HepG2 (cell line): ENCODE results near the gene GAL3ST2. TPM values are rescaled to one million over a fixed set of nuclear protein-coding genes. Genes with fewer than 3 reads are reported as not detected.
"Not testable (repeated sequence)": the region's sequence is repeated elsewhere in the genome, so short reads cannot be mapped to it uniquely, and the experiment has no call there.

Experiments
- ATAC-seq: fragments of 200-7000 bp; cut with Tn5 transposase; 3 replicates; pipeline ENCODE4 v1.9.1; 2020; ENCODE audit warnings: mild to moderate bottlenecking, moderate library complexity
- BruUV-seq: library from RNA; stranded (reverse); fragments of 400-500 nt; replicated peaks from 2 replicates; lab custom pipeline; 2021; lab: Mats Ljungman, UMichigan
- CTCF ChIA-PET: fragments of 300-600 bp; formaldehyde crosslinking; extraction: SDS; loops from one replicate; lab custom pipeline; 2021; ENCODE audit warnings: low total read pairs, inconsistent platforms, low intra/inter-chr PET ratio; lab: Yijun Ruan, JAX
- POLR2A ChIA-PET: fragments of 350-600 bp; sonication (Branson Sonifier 250); formaldehyde crosslinking; loops from one replicate; lab custom pipeline; 2020; ENCODE audit warnings: antibody characterized with exemption, inconsistent platforms; lab: Yijun Ruan, JAX
- DNase-seq: peaks from one replicate; pipeline ENCODE4 v3.0.0-alpha.2; 2015; ENCODE audit warnings: low spot score
- FAIRE-seq: peaks from 3 replicates; lab custom pipeline; 2011; peaks lifted over from hg19 to GRCh38; lab: Jason Lieb, UNC
- H2AFZ ChIP-seq: one replicate; pipeline ENCODE4 v1.6.1; 2011; ENCODE audit warnings: low read length, inconsistent platforms
- H3K27ac ChIP-seq: fragments of 300-600 bp; 3 replicates; pipeline ENCODE4 v1.8.0; 2011; ENCODE audit warnings: mixed run types, mild to moderate bottlenecking, mixed read lengths, low read length, inconsistent platforms; ENCODE audit not compliant: insufficient read depth; ENCODE audit errors: extremely low read length
- H3K27me3 ChIP-seq, 2 experiments: fragments of 200-600 bp in 1 of 2; 2 replicates in 1 of 2; 3 replicates in 1 of 2; pipeline versions ENCODE4 v1.6.0 to v1.8.0; 2011; ENCODE audit warnings: low read length in 2 of 2, mild to moderate bottlenecking in 2 of 2, moderate library complexity in 2 of 2, inconsistent platforms in 1 of 2; ENCODE audit not compliant: insufficient read depth in 2 of 2, control insufficient read depth in 1 of 2
- H3K36me3 ChIP-seq, 2 experiments: fragments of 200-600 bp in 1 of 2; replicated peaks in 1 of 2; 2 replicates in 1 of 2; 3 replicates in 1 of 2; pipeline versions ENCODE4 v1.5.1 to v1.8.0; 2011; ENCODE audit warnings: low read length in 2 of 2, inconsistent platforms in 1 of 2; ENCODE audit not compliant: insufficient read depth in 2 of 2, control insufficient read depth in 1 of 2
- H3K4me1 ChIP-seq: 2 replicates; pipeline ENCODE4 v1.5.1; 2012; ENCODE audit warnings: low read length, inconsistent platforms; ENCODE audit not compliant: insufficient read depth
- H3K4me2 ChIP-seq: 2 replicates; pipeline ENCODE4 v1.6.0; 2011; ENCODE audit warnings: low read depth, low read length, inconsistent platforms
- H3K4me3 ChIP-seq, 3 experiments: fragments of 200-600 bp in 1 of 3; sonication (generic), shearing (Covaris generic) in 1 of 3; replicated peaks in 1 of 3; 2 replicates each; pipeline ENCODE4 v1.5.1; 2011 to 2016; ENCODE audit warnings: low read length in 3 of 3, inconsistent platforms in 2 of 3, low read depth in 2 of 3, mild to moderate bottlenecking in 2 of 3, control low read depth in 1 of 3, mixed read lengths in 1 of 3; ENCODE audit not compliant: insufficient read depth in 1 of 3
- H3K79me2 ChIP-seq: one replicate; pipeline ENCODE4 v1.6.1; 2011; ENCODE audit warnings: low read length, inconsistent platforms; ENCODE audit not compliant: insufficient read depth
- H3K9ac ChIP-seq: 2 replicates; pipeline ENCODE4 v1.6.0; 2011; ENCODE audit warnings: mild to moderate bottlenecking, low read depth, low read length, inconsistent platforms; ENCODE audit not compliant: insufficient read depth
- H3K9me3 ChIP-seq: 2 replicates; pipeline ENCODE4 v1.5.1; 2012; ENCODE audit warnings: mild to moderate bottlenecking, low read length
- H4K20me1 ChIP-seq: 2 replicates; pipeline ENCODE4 v1.6.0; 2011; ENCODE audit warnings: inconsistent platforms, mild to moderate bottlenecking, low read length, moderate library complexity; ENCODE audit not compliant: insufficient read depth
- AGO1 ChIP-seq: fragments of 200-400 bp; formaldehyde crosslinking; IDR thresholded peaks from 2 replicates; pipeline ENCODE4 v1.6.1; 2017; ENCODE audit warnings: mild to moderate bottlenecking, low read depth, low read length, moderate library complexity; ENCODE audit not compliant: poor library complexity, severe bottlenecking
- AKAP8 ChIP-seq: sonication (generic); formaldehyde crosslinking; IDR thresholded peaks from 2 replicates; pipeline ENCODE4 v1.5.1; 2020; ENCODE audit warnings: mild to moderate bottlenecking, missing genetic modification reagents
- ATAD3A ChIP-seq: sonication (generic); formaldehyde crosslinking; IDR thresholded peaks from 2 replicates; pipeline ENCODE4 v1.4.0; 2020; ENCODE audit warnings: missing genetic modification reagents
- EEA1 ChIP-seq: sonication (generic); formaldehyde crosslinking; IDR thresholded peaks from 2 replicates; pipeline ENCODE4 v1.5.1; 2020; ENCODE audit warnings: mild to moderate bottlenecking, missing genetic modification reagents, borderline replicate concordance
- HOXA3 ChIP-seq: sonication (generic); formaldehyde crosslinking; IDR thresholded peaks from 2 replicates; pipeline ENCODE4 v1.5.0; 2020; ENCODE audit warnings: missing genetic modification reagents
- IKZF5 ChIP-seq: IDR thresholded peaks from 2 replicates; pipeline ENCODE4 v1.6.1; 2018; ENCODE audit warnings: missing genetic modification reagents, mild to moderate bottlenecking, missing compliant biosample characterization
- PLRG1 ChIP-seq: fragments of 450-650 bp; conservative IDR thresholded peaks from 2 replicates; pipeline ENCODE4 v1.6.1; 2016
- RBFOX2 ChIP-seq: fragments of 200-400 bp; formaldehyde crosslinking; IDR thresholded peaks from 2 replicates; pipeline ENCODE4 v1.6.1; 2017; ENCODE audit warnings: low read depth, mild to moderate bottlenecking, low read length
- ZBTB38 ChIP-seq: sonication (generic); formaldehyde crosslinking; IDR thresholded peaks from 2 replicates; pipeline ENCODE4 v1.5.1; 2020; ENCODE audit warnings: mild to moderate bottlenecking, missing genetic modification reagents
- ZNF44 ChIP-seq: sonication (generic); formaldehyde crosslinking; IDR thresholded peaks from 2 replicates; pipeline ENCODE4 v1.5.1; 2020; ENCODE audit warnings: mild to moderate bottlenecking, missing genetic modification reagents
- WGBS: methylation state at CpG from one replicate; pipeline ENCODE4 v1.1.6; 2017; ENCODE audit warnings: low lambda C conversion rate; 5-methylcytosine and 5-hydroxymethylcytosine counted together
- in situ Hi-C: cut with HindIII; loops from 2 replicates; pipeline ENCODE4 v1.10.0; 2017; ENCODE audit warnings: low pct_unique_long_range_greater_than_20kb; ENCODE audit not compliant: extremely low pct_ligation_motif_present
- intact Hi-C: fragments of 100-400 bp; cut with micrococcal nuclease; formaldehyde crosslinking; loops from one replicate; pipeline ENCODE4 v1.10.0; 2022; ENCODE audit not compliant: unreplicated experiment
- polyA plus RNA-seq, 8 experiments: library from polyadenylated mRNA; depleted of rRNA in 3 of 8; stranded (reverse) in 7 of 8; unstranded in 1 of 8; fragments of >200 nt; fragmentation: Illumina TruSeq in 4 of 8; extraction: Trizol in 4 of 8; gene quantifications; 2 replicates each; pipeline versions ENCODE4 v1.2.1 to v1.2.3, GENCODE V29; 2011 to 2016; ENCODE audit warnings: low read depth in 4 of 8, missing spikeins in 1 of 8, mixed read lengths in 1 of 8; ENCODE audit not compliant: insufficient read depth in 1 of 8
- total RNA-seq, 5 experiments: library from RNA; depleted of rRNA; stranded (reverse); fragments of >200 nt; fragmentation: Illumina TruSeq; extraction: Trizol; gene quantifications; 2 replicates each; pipeline ENCODE4 v1.2.3, GENCODE V29; 2016; ENCODE audit warnings: low read depth in 1 of 5

Gene GAL3ST2
- total and polyA plus RNA-seq, 2 of the 13 experiments (the other 11 are each of a cell fraction or from before 2014, with no cell fraction given) = 0.17 to 0.20 TPM

- H2AFZ ChIP-seq, ATAC-seq, H3K4me3 ChIP-seq, DNase-seq, H3K27me3 ChIP-seq, H4K20me1 ChIP-seq, FAIRE-seq, in situ Hi-C loops, BruUV-seq, H3K27ac ChIP-seq, H3K79me2 ChIP-seq, H3K36me3 ChIP-seq, H3K9me3 ChIP-seq, H3K9ac ChIP-seq, CTCF ChIA-PET: not testable (repeated sequence)
- intact Hi-C loops = loop anchor here (5.0 kb wide), 1 partner anchor 973 kb away; no protein-coding TSS in a partner anchor
- POLR2A ChIA-PET = interaction anchor here (1.5 to 2.2 kb wide), 2 partner anchors 29 kb away, joined by 5 to 8 read pairs; no protein-coding TSS in a partner anchor
- peaks cover 31% of the 10 kb centered on the region for H3K4me1 ChIP-seq
- peak overlapping the region; percentile 69; the same call in 1 of the 2 replicates for H3K4me2 ChIP-seq
- WGBS = 93% methylated on average over 35 of the region's 35 CpGs
These were observed 23.7 kb downstream of the GAL3ST2 start for GRCh38 chr2:241800198-241800903.

GRCh38 chr2:241801611-241802420 lies 25.2 kb downstream of the GAL3ST2 start:
- no peaks in the 10 kb centered on the region for H4K20me1 ChIP-seq
- CTCF ChIA-PET = no interaction called here
- no peaks in the 10 kb centered on the region for H3K79me2 ChIP-seq
- H3K27me3 ChIP-seq = no peaks in the 10 kb centered on the region
- DNase-seq (no peak), FAIRE-seq (no peak), ATAC-seq (peak; percentile 5; the same call in 2 of the 3 replicates)
- WGBS = 93% methylated on average over 43 of the region's 44 CpGs
- no TSS peak for BruUV-seq
- POLR2A ChIA-PET = interaction anchor here (0.6 to 1.5 kb wide), 2 partner anchors 27 to 31 kb away, joined by 3 to 5 read pairs; no protein-coding TSS in a partner anchor
- no peak overlapping the region for H3K9ac ChIP-seq
- peaks cover 31% of the 10 kb centered on the region for H3K4me1 ChIP-seq
- no peak overlapping the region for H2AFZ ChIP-seq
- no peaks in the 10 kb centered on the region for H3K36me3 ChIP-seq
- no peak overlapping the region for H3K4me2 ChIP-seq
- intact Hi-C loops (loop anchor here (5.0 kb wide), 1 partner anchor 975 kb away; no protein-coding TSS in a partner anchor), in situ Hi-C loops (no loop called here)
- no peak overlapping the region; a peak in 1 of 6 replicates for H3K4me3 ChIP-seq
- H3K9me3 ChIP-seq = no peaks in the 10 kb centered on the region
- TF ChIP-seq AGO1 (peak; percentile 79), EEA1 (CRISPR knock-in tag) (no peak), HOXA3 (CRISPR knock-in tag) (0 out of 2 replicates have a peak, but pooled peaks have one; percentile 23), RBFOX2 (peak; percentile 52), ATAD3A (no peak), AKAP8 (peak; percentile 73; the same call in 1 of the 2 replicates), IKZF5 (CRISPR knock-in tag) (no peak), ZBTB38 (CRISPR knock-in tag) (peak; percentile 55; the same call in 1 of the 2 replicates), PLRG1 (no peak), ZNF44 (CRISPR knock-in tag) (no peak)
- no peak overlapping the region for H3K27ac ChIP-seq
